C1 segment of cervical spinal cord (tissue), 14 donors: ENCODE results near the gene RAD51D.
"Not testable (repeated sequence)": the region's sequence is repeated elsewhere in the genome, so short reads cannot be mapped to it uniquely, and the experiment has no call there.

Source experiments
- DNase-seq, 14 donors: peaks; one replicate each; lab custom pipeline; 2025; lab: John Stamatoyannopoulos, UW

The RAD51D gene

DNA sequence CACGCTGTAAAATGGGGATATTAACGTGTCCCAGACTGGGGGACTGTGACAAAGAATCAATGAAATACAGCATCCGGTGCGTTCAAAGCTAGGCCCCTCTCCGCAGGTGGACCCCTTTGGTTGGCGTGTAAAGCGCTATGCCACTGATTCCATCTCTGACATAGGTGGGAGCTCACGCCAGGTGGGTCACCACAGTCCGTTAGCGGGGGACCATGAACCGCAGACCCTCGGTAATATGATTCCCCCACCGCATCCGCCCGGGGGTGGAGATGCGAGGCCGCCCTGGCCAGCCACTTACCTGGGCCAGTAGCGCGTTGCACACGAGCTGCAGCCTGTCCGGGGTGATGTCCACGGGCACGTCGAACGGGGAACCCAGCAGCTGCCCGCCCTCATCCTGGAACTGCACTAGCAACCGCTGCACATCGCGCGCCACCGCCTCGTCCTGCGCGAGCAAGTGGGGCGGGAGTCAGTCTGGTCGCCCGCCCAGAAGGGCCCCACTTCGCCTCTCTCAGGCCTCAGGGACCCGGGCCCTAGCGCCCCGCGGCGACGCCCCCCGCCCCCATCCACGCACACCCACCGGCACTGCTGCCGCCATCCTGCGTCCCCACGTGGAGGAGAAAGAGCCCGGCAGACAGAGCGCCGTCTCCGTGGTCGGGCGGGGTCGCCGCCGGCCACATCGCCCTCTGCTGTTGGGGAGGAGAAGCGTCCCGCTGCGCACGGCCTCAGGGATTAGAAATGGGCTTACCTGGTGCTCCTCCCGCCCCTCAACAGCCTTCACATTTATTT lies 22.2 kb upstream of the RAD51D start, which contains the start of gene NLE1:
NLE1 (minus strand) TSS at position 623 of the 786 bp plus-strand sequence; CDS start at position 595, 28 bp downstream.
- DNase-seq = peak; percentile 11 to 79 (median 64)

DNA sequence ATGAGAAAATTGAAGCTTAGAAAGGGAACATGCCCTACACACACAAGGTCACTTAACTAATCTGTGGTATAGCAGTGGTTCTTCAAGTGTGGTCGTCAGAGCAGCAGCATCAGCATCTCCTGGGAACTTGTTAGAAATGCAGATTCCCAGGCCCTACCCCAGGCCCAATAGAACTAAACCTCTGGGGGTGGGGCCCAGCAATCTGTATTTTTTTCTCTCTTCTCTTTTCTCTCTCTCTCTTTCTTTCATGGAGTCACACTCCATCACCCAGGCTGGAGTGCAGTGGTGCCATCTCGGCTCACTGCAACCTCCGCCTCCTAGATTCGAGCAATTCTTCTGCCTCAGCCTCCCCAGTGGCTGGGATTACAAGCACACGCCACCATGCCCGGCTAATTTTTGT lies 18.6 kb upstream of the RAD51D start:
- DNase-seq = no peak

DNA sequence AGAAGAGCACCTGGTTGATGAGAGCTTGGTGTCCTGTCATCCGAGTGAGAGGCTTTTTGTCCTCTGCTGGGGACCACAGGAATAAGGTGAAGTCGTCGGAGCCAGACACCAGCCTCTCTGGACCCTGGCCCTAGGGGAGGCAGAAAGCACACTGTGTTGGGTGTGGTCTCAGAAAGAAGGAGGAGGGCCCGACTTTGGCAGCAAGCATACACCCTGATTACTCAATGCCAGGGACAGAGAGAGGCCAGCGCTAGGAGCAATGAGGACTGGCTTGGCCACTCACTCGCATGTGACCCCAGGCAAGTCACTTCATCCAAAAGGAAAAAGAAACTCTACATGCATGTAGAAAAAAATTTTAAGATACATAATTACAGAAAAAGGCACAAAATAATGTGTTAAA lies 15.7 kb upstream of the RAD51D start:
- DNase-seq = no peak

DNA sequence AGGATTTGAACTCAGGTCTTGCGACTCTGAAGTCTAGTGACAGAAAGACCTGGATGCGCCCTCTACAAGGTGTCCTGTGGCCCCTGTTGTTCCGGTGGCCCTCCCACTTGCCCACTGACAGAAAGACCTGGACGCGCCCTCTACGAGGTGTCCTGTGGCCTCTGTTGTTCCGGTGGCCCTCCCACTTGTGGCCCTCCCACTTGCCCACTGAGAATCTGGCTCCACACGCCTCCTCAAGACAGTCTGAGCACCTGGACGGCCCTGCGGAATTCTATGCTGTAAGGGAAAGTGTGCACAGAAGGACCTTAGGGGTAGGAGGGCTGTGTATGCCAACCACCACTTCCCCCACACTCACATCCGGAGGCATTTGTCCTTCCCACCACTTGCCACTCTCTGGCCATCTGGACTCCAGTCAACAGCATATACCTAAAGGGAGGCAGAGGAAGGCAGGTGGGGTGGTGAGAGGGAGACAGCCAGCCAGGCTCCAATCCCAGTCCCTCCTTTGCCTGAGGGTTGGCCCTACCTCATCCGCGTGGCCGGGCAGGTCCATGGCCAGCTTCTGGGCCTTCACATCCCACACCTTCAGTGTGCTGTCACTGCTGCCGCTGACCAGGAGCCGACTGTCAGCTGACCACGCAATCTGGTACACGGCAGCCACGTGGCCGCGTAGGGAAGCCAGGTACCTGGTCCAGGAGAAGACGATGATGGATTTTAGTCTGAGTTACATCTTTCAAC lies 13.3 kb upstream of the RAD51D start:
- DNase-seq = no peak

DNA sequence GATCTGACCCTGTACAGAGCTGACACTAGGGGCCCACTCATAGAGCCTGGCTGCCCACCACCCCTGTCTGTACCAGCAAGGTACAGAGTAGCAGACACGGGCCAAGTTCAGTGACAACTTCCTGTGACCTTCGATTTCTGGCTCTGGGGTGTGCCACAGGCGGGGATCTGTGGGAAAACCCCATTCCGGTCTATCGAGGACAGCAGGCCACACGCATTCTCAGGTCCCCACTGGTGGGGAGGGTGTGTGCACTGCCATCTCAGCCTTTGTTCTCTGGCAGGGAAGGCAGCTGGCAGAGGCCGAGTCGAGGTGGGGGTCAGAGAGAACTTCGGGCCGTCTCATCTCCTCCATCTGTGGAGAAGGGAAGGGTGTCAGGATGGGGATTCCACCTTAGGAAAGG lies 12.4 kb upstream of the RAD51D start:
- DNase-seq = no peak

DNA sequence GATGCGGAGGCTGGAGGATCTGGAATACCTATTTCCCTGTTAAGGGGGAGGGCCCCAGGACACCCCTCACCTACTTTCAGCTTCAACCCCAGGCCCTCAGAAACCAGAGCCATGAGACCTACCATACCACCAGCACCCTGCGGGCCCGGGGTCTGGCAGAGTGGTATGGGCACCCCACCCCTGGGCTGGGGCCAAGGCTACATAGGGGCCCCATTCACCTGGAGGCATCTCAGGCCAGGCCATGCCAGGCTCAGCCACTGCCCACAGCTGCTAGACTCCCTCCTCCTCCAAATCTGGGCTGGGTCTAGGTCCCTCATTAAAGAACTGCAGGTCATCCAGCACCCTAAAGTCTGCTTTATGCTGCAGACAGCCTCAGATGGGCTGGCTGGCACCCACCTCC lies 10.7 kb upstream of the RAD51D start:
- DNase-seq = no peak

DNA sequence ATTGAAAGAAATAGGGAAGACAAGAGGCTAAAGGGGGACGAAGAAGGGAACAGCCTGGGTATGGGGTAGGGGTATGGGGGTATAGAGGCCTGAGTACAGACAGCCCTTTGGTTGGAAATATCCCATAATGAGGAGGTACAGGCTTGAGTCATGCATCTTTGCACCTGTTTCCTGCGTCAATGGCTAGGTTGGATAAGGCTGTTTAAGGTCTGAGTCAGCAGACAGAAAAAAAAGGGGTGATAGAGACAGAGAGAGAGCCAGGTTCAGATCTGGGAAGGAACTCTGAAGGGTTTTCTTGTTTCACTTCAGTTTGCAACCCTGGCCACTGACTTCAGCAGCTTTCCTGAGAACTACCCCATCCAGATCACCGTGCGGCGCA lies 10.3 kb upstream of the RAD51D start:
- no peak for DNase-seq

DNA sequence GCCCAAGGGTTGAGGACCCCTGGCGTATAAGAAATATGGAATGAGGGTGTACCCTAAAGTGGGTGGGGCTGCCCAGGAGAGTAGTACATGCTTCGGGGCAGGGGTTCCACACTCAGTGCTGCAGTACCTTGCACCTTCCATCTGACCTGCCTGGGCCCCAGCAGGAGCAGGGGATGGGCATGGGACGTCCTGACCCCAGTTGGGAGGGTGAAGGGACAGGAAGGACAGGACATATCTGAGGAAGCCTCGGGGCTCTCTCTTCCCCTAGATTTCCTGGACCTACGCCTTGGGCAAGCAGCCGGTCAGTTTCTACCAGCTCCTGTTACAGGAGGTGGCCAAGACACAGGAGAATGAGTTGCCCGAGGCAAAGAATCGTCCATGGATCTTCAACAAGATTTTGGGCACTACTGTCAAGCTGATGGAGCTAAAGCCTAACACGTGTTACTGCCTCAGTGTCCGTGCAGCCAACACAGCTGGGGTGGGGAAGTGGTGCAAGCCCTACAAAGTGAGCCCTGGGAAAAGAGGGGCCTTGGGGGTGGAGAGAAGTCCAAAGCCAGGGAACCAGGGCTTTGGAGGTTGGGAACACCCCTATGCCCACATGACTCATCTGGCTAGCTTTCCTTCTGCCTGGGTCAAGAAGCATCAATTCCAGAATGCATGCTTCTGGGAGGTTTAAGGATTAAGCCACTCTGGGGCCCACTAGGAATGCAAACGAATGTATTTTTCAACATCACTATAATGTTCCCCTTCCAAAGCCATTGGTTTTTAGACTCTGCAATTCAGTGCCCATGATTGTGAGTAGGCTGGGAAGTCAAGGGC lies 9.7 kb upstream of the RAD51D start:
- DNase-seq = no peak

DNA sequence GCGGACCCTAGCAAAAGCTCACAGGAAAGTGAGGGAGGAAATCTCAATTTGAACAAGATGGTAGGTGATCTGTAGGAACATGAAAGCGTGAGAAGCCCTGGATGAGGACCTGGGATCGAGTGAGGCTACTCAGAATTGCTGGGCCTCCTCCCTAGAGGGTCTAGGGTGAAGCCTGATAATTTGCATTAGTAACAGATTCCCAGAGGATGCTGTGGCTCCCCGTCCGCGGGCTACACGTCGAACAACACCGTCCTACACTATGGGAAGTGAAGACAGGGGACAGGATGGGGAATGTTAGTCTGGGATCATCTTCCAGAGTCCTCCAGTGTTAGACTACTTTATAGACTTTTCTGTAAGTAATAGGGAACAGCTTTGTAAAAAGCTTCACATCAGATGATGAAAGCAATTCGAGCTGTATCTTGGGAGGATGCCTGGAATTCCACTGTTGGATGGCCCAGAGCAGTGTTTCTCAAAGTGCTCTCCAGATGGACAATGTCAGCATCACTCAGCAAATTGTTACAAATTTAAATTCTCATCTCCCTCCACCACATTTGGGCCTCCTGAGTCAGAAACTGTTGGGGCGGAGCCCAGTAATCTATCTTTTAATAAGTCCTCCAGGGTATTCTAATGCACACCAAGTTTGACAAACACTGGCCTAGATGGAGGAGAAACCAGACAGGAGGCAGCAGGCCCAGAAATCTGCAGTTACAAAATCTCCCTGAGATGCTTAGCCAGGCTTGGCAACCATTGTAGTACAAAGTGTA lies 8.3 kb upstream of the RAD51D start:
- DNase-seq = no peak

DNA sequence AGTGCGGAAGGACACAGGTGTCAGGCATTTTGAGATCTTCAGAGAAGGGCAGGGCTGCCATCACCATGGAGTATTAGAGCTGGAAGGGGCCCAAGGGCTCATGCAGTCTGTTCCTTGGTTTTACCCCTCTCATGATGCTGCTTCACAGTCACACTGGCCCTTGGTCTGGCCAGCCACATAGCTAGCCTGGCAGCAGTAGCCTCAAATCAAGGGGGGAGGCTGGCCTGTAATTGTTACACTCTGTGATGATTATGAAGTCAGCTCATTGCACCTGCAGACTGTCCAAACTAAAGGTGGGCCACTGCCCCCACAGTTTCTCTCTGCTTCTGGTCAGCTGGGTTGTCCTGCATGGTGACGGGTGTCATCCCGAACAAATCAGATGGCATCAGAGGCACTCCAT lies 1.7 kb upstream of the RAD51D start, which contains the start of gene FNDC8:
FNDC8 (plus strand) TSS at position 301 of the 400 bp plus-strand sequence; CDS start at position 380, 79 bp downstream.
- DNase-seq = no peak

DNA sequence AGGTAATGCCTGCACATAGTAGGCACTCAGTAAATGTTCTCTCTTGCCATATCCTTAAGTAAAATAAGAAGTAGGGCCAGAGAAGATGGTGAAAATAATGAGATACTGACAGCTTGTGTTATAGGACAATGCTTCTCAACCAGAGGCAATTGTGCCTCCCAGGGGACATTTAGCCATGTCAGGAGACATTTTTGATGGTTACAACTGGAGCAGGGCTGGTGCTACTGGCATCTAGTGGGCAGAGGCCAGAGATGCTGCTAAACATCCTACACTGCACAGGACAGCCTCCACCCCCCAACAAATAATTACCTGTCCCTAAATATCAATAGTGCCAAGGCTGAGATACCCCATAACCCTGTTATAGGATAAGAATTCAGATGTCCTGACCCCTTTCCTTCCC lies 1.7 kb downstream of the RAD51D start:
- no peak for DNase-seq

DNA sequence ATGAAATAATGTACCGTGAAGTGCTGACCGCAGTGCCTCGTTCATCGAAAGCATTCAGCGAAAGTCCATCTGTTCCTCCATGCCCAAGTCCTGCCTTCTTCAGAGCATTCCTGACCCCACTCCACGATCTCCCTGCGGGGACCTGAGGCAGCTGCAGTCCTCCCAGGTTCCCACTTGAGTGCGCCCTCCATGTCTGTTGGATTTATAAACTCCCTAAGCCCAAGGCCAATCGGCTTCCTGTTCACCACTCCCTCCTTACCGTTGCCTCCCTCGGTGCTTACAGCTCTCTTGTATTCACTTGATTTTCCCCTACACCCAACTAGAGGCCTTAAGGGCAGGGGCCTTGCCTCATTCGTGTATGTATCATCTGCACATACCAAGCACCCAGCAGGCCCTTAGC lies 2.8 kb downstream of the RAD51D start:
- DNase-seq = no peak

DNA sequence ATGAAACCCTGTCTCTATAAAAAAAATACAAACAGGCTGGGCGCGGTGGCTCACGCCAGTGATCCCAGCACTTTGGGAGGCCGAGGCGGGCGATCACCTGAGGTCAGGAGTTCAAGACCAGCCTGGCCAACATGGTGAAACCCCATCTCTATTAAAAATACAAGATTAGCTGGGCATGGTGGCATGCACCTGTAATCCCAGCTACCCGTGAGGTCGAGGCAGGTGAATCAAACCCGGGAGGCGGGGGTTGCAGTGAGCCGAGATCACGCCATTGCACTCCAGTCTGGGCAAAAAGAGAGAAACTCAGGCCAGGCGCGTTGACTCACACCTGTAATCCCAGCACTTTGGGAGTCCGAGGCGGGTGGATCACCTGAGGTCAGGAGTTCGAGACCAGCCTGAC lies 8.9 kb downstream of the RAD51D start:
- DNase-seq = not testable (repeated sequence)

DNA sequence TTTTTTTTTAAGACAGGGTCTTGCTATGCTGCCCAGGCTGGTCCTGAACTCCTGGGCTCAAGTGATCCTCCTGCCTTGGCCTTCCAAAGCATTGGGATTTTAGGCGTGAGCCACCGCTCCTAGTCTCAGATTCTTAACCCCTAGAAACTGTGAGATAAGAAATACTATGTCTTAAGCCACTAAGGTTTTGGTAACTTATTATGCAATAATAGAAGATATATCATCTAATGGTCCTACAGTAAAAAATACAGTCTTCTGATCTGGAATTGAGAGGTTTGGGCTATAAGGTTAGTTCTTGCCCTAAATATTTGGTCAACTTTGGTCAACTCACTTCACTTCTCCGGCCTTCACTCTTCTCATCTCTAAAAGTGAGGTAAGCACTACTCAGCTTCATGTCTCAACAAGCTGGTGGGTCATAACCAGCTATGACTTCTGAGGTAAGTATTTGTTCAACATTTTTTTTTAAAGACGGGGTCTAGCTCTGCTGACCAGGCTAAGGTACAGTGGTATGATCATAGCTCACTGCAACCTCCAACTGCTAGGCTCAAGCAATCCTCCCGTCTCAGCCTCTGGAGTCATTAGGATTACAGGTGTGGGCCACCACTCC lies 14.7 kb downstream of the RAD51D start:
- no peak for DNase-seq

DNA sequence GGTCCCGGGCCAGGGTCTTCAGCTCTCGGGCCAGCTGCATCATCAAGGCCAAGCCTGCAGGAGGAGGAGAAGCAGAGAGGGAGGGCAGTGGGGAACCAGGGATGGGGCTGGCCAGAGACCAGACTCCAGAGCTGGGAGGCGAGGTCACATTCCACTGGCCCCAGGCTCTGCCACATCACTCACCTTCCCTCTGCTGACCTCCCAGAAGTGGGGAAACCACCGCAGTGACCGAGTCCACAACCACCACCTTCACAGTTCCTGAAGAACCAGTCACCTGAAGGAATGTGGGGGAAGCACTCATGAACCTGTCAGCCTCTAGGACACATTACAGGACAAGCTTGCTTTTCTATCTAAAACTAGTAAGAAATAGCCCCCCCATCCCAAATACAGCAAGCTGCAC lies 16.4 kb downstream of the RAD51D start:
- DNase-seq = no peak

DNA sequence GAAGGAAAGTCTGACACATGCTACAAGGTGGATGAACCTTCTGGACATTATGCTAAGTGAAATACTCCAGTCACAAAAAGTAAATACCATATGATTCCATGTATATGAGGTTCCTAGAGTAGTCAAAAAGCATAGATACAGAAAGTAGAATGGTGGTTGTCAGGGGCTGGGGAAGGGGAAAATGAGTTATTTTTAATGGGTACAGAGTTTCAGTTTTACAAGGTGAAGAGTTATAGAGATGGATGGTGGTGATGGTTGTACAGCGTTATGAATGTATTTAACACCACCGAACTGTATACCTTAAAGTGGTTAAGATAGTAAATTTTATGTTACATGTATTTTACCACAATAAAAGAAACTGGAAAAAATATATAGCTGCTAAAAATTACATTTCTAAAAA lies 17.9 kb downstream of the RAD51D start:
- no peak for DNase-seq

DNA sequence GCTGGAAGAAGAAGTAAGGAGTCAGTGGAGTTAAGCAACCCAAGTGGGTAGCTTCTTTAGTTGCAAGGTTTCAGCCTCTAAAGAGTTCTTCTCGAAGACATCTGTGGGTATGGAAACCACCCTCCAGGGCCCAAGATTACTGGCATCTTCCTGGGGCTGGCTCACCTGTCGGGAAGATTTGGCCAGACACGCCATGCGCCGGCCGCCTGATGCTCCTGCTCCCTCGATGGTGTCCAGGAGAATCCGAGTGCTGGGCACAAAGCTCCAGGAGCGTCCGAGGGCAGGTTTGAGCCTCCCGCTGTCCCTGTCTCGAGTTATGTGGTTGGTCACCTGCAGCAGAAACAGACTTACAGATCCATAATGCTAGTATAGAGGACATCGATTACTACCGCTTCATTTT lies 18.6 kb downstream of the RAD51D start:
- DNase-seq = no peak

DNA sequence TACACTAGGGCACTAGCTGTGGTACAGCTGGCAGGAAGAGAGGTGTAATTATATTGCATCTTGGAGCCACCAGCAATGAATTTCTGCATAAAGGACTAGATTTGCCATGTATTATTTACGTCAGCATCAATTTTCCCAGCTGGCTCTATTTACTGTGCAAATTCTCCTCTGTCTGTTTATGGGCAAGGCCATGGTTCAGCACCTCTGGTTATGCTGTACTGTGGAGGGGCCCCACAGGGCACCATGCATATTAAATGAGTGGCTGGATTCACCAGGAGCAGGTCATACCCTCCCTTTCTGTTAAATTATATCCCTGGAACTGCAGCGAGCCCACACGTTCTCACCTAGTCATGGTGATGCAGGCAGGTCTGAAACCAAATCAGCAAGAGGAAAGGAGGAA lies 19.8 kb downstream of the RAD51D start:
- no peak for DNase-seq

DNA sequence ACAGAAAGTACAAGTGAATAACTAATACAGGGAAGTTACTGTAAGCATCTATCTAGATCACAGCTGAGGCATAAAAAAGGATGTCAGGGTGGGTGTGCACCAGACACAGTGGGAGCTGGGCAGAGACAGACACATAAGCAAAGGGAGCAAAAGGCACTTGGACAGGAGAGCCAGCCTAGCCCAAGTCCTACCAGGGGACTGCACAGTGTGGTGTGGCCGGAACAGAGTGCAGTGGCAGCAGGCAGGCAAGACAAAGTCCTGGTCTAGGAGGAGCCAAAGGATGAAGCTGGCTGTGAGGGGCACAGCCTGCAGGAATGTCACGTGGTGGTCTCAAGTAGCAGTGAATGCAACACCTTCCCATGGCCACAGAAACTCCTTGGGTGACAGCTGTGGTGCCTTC lies 21.9 kb downstream of the RAD51D start:
- DNase-seq = no peak

DNA sequence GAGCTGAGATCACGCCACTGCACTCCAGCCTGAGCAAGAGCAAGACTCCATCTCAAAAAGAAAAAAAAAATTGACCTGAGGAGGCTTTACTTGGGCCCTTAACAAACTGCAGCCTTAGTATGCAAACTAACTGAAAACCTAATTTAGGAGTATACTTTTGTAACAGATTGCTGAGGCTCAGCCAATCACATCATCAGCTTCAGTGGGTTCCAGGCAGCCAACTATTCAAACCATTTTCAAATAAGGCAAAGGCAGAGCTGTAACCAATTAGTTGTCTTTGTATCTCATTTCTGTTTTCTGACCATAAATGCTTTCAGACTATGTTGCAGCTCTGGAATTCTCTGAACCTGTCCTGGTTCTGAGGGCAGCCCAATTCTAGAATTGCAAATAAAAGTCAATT lies 23.9 kb downstream of the RAD51D start:
- no peak for DNase-seq

DNA sequence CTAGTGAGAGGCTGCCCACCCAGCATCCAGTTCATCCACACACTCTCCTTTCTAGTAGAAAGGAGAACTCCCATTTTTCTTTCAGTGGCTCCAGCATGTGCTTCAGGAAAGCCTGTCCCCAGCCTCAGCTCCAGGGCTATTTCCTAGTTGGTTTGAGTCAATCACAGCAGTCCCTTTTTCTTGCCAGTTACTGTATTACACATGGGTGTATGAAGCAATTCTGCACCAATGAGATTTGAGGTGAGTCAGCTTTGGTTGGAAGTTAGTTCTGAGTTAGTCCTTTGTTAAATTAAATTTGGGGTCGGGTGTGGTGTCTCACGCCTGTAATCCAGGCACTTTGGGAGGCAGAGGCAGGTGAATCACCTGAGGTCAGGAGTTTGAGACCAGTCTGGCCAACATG lies 24.8 kb downstream of the RAD51D start:
- no peak for DNase-seq
